MM.1S (cell line): ENCODE measurements around the gene PSME2.

Experiments used
- EZH2 ChIP-seq: fragments of 300-600 bp; sonication (generic); optimal IDR thresholded peaks from 2 replicates; pipeline ENCODE3; 2017; ENCODE audit warnings: low read depth, mild to moderate bottlenecking, antibody characterized with exemption, low read length, mixed read lengths
- EZH2phosphoT487 ChIP-seq: fragments of 300-600 bp; sonication (generic); IDR thresholded peaks from 2 replicates; pipeline ENCODE4 v1.6.1; 2018; ENCODE audit warnings: antibody characterized with exemption, low read length
- TF ChIP-seq, protein P1 (sequence below): fragments of 300-600 bp; sonication (generic); IDR thresholded peaks from 2 replicates; pipeline ENCODE4 v1.5.1; 2016; ENCODE audit warnings: antibody characterized with exemption, low read length, mixed read lengths

DNA sequence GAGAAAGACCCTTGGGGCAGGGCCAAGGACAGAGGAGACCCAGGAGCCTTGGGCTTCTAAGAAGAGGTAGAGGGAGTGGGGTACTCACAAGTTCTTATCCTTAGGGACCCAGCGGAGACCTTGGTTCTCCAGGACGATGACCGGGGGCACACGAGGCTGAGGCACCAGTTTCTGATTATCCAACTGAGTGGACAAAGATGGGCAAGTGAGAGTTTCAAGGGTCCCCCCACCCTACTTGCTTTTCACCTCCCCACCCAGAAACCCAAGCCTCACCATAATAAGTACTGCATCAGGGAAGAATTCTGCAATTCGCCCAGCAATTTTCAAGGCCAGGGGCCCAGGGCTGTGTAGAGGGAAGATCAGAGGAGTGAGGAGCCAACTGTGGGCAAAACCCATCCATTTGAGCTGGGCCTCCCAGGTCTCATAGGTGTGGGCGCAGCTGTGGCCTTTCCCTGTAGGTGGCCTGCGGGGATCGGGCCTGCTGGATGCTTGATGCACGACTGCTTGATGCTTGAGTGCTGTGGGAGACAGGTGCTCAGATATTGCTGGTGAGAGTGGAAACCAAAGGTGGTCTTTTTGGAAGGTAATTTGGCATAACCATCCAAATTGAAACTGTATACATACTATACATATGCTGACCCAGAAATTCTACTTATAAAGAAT lies 7.0 kb downstream of the PSME2 start:
- TF ChIP-seq EZH2 (no peak), EZH2phosphoT487 (no peak)
- TF ChIP-seq, protein P1, sequence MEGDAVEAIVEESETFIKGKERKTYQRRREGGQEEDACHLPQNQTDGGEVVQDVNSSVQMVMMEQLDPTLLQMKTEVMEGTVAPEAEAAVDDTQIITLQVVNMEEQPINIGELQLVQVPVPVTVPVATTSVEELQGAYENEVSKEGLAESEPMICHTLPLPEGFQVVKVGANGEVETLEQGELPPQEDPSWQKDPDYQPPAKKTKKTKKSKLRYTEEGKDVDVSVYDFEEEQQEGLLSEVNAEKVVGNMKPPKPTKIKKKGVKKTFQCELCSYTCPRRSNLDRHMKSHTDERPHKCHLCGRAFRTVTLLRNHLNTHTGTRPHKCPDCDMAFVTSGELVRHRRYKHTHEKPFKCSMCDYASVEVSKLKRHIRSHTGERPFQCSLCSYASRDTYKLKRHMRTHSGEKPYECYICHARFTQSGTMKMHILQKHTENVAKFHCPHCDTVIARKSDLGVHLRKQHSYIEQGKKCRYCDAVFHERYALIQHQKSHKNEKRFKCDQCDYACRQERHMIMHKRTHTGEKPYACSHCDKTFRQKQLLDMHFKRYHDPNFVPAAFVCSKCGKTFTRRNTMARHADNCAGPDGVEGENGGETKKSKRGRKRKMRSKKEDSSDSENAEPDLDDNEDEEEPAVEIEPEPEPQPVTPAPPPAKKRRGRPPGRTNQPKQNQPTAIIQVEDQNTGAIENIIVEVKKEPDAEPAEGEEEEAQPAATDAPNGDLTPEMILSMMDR, result 0 out of 2 replicates have a peak, but pooled peaks have one; percentile 12
